Activated CD8-positive, alpha-beta T cell treated with anti-CD3 and anti-CD28 coated beads, Interleukin-2, amount 10 ng/mL, durations not matched to agents 7 days and 5 days (primary cell): ENCODE data around the gene CLMP. TPM values are rescaled to one million over a fixed set of nuclear protein-coding genes. Genes with fewer than 3 reads are reported as not detected.

Experiments
- ATAC-seq: fragments of 150-1000 bp; cut with Tn5 transposase; one replicate; pipeline ENCODE4 v1.10.0; 2021; ENCODE audit warnings: moderate library complexity
- CTCF ChIA-PET: fragments of 350-600 bp; sonication (Branson Sonifier 250); formaldehyde crosslinking; loops from one replicate; lab custom pipeline; 2021; ENCODE audit warnings: antibody characterized with exemption; lab: Charles Lee
- POLR2A ChIA-PET: fragments of 350-600 bp; sonication (Branson Sonifier 250); formaldehyde crosslinking; loops from one replicate; lab custom pipeline; 2021; ENCODE audit warnings: antibody characterized with exemption; lab: Charles Lee
- DNase-seq: peaks from one replicate; pipeline ENCODE4 v3.0.0-alpha.2; 2020
- H3K27ac Mint-ChIP-seq: one replicate; pipeline ENCODE4 v1.8.0; 2021; ENCODE audit warnings: mild to moderate bottlenecking, mixed read lengths
- H3K27me3 Mint-ChIP-seq: one replicate; pipeline ENCODE4 v1.8.0; 2021; ENCODE audit warnings: low read depth, mixed read lengths
- H3K36me3 Mint-ChIP-seq: one replicate; pipeline ENCODE4 v1.8.0; 2021; ENCODE audit warnings: low read depth, mixed read lengths
- H3K4me1 Mint-ChIP-seq: one replicate; pipeline ENCODE4 v1.8.0; 2021; ENCODE audit warnings: low read depth, mixed read lengths
- H3K4me3 Mint-ChIP-seq: one replicate; pipeline ENCODE4 v1.8.0; 2021; ENCODE audit warnings: mild to moderate bottlenecking, mixed read lengths
- H3K9me3 Mint-ChIP-seq: one replicate; pipeline ENCODE4 v1.8.0; 2022; ENCODE audit warnings: mixed read lengths; ENCODE audit not compliant: insufficient read depth
- total RNA-seq, 2 experiments: library from RNA; stranded (reverse); gene quantifications; one replicate each; pipeline ENCODE4 v1.2.3, GENCODE V29; 2021

The CLMP gene
- total RNA-seq, 2 experiments from 2014 or later: 0.29 TPM

DNA sequence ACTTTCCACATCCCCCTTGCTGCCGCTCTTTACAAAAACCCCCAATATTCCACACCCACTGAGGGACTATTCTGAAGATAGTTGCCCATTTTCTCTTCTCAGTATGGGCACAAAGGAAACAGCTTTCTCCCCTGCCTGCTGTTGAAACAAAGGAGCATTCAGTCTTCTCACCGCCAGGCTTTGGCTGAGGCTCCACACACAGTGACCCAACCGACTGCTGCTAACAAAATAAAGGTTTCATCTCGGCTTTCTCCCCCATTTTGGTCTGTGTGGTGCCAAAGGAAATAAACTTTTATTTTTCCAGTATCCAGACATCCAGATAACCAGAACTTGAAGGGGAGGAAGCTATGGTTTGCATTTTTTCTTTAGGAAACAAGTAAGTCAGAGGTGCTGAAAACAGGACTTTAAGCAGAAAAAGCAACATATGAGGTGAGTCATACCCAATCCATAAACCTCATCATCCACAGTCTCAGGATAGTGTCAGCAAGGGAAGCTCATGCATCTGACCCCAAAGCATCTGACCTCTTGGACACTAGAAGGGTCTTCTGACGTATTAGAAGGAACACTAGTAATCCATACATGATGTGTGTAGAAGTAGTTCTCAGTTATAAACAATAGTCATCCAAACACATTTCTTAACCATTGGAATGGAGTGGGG lies 6.4 kb downstream of the CLMP start:
- Mint-ChIP-seq H3K27me3 (peaks cover 68% of the 10 kb centered on the region), H3K27ac (no peak overlapping the region), H3K4me1 (peaks cover 26% of the 10 kb centered on the region), H3K4me3 (no peak overlapping the region), H3K9me3 (no peaks in the 10 kb centered on the region), H3K36me3 (no peaks in the 10 kb centered on the region)
- no peak for DNase-seq
- CTCF ChIA-PET: interaction anchor here (0.9 kb wide), 1 partner anchor 58 kb away, joined by 3 read pairs; no protein-coding TSS in a partner anchor
- no peak for ATAC-seq
- POLR2A ChIA-PET: no interaction called here

DNA sequence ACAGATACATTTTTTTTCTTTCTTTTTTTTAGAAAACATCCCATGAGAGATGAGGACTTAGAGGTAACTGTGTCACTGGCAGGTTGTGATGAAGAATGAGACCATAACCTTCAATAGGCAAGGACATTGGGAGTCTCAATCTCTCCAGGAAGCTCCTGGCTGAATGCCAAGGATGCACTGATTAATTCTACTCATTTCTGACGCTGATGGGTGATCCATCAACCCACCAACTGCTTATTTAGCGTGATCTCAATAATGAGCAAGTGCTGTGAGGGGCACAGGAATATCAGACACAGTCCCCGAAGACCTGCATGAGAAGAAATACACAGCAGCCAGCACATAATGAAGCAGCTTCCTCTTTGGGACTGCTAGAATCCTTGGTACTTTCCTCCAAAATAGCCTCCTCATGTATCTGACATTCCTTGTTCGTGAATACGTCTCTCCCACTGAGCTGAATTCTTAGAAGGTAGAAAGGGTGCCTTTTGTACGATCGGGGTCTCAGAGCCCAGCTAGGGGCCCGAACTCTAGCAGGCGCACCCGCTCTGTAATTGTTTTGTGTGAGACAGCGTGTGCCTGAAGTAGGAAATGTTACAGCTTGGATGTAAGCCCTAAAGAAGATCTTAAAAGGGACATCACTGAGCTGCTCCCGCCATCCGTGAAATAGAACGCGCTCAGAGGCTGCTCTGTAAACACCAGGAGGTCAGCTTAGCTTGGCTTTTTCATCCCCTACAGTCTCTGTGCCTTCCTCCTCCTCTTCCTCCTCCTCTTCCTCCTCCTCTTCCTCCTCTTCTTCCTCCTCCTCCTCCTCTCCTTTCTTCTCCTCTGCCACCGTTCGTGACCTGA lies 7.2 kb downstream of the CLMP start:
- Mint-ChIP-seq H3K4me1 (peaks cover 26% of the 10 kb centered on the region), H3K36me3 (no peaks in the 10 kb centered on the region), H3K9me3 (no peaks in the 10 kb centered on the region), H3K4me3 (no peak overlapping the region), H3K27ac (no peak overlapping the region), H3K27me3 (peaks cover 63% of the 10 kb centered on the region)
- ATAC-seq: no peak
- ChIA-PET CTCF (interaction anchor here (0.9 kb wide), 1 partner anchor 59 kb away, joined by 3 read pairs; no protein-coding TSS in a partner anchor), POLR2A (no interaction called here)
- DNase-seq: no peak

DNA sequence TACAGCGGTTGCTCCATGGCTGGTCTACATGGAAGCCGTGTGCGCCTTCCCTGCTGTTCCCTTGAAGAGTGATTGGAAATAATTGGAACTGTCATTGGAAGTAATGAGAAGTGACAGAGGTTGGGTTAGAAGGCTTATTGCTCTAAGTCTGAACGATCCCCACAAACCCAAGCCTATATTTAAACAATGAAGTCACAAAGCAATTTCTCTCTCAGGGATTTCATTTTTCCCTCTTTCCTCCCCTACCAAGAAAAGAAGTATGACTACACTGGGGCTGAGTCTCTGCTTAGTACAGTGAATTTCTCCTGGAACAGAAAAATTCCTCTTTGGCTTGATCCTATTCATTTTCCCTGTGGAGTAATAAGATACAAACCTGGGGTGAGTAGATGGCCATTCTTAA lies 7.8 kb downstream of the CLMP start:
- ChIA-PET CTCF (interaction anchor here (0.9 kb wide), 1 partner anchor 60 kb away, joined by 3 read pairs; no protein-coding TSS in a partner anchor), POLR2A (no interaction called here)
- no peaks in the 10 kb centered on the region for H3K36me3 Mint-ChIP-seq
- peaks cover 62% of the 10 kb centered on the region for H3K27me3 Mint-ChIP-seq
- H3K27ac Mint-ChIP-seq: no peak overlapping the region
- no peak for DNase-seq
- ATAC-seq: no peak
- H3K9me3 Mint-ChIP-seq: no peaks in the 10 kb centered on the region
- H3K4me1 Mint-ChIP-seq: peaks cover 20% of the 10 kb centered on the region
- no peak overlapping the region for H3K4me3 Mint-ChIP-seq

DNA sequence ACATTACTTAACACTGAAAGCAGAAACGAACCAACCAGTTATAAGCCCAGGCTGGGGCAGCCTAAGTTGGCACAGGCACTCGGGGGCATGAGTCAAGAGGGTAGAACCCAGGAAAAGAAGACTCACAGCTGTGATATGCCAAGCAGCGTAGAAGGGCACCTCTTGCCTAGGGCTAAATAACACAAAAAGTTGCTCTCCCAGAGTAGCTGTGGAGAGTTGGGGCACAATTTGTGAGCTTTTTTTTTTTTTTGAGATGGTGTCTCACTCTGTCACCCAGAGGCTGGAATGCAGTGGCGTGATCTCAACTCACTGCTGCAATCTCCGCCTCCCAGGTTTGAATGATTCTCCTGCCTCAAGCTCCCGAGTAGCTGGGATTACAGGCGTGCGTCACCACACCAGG lies 8.8 kb downstream of the CLMP start:
- Mint-ChIP-seq H3K27ac (no peak overlapping the region), H3K4me1 (peaks cover 12% of the 10 kb centered on the region), H3K36me3 (no peaks in the 10 kb centered on the region), H3K9me3 (no peaks in the 10 kb centered on the region), H3K4me3 (no peak overlapping the region), H3K27me3 (peaks cover 61% of the 10 kb centered on the region)
- DNase-seq: no peak
- ChIA-PET POLR2A (interaction anchor here (0.7 kb wide), 1 partner anchor 13 kb away, joined by 3 read pairs; no protein-coding TSS in a partner anchor), CTCF (no interaction called here)
- no peak for ATAC-seq

DNA sequence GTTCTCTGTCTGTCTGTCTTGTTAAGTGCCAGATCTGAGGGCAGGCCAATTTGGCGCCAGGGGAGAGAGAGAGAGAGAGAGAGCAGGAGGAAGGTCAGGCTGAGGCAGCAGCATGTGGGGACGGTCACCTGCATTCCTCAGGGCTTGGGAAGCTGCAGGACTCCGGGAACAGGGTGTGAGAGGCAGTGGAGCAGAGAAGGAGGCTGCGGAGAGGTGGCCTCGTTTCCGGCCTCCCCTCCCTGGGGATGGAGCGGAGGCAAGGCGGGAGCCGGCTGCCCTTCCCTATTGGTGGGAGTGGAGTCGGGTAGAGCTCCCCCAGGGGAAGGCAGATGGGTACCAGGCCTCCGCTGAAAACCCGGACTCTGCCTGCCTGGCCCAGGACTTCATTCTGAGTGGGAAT lies 9.7 kb downstream of the CLMP start:
- DNase-seq (no peak), ATAC-seq (no peak)
- POLR2A ChIA-PET: no interaction called here
- CTCF ChIA-PET: no interaction called here
- Mint-ChIP-seq H3K27me3 (peaks cover 53% of the 10 kb centered on the region), H3K9me3 (no peaks in the 10 kb centered on the region), H3K27ac (no peak overlapping the region), H3K36me3 (no peaks in the 10 kb centered on the region), H3K4me1 (peaks cover 4% of the 10 kb centered on the region), H3K4me3 (no peak overlapping the region)

DNA sequence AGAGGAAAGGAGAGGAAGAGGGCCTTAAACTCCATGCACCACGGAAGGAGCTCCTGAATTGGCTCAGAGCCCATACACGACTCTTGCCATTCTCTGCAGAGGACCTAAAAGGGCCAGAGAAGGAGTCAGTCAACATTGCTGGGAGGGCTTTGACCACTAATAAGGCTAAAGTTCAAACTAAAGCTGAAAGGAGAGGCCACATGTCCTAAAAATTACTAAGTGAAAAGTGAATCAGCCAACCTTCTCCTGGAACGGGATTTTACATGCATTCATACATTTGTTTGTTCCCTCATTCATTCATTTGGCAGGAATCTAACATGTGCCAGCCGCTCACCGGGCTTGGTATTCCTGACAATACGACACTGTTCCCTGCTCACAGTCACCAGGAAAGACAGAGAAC lies 10.5 kb downstream of the CLMP start:
- Mint-ChIP-seq H3K27me3 (peaks cover 49% of the 10 kb centered on the region), H3K9me3 (no peaks in the 10 kb centered on the region), H3K4me3 (no peak overlapping the region), H3K4me1 (no peaks in the 10 kb centered on the region), H3K27ac (no peak overlapping the region), H3K36me3 (no peaks in the 10 kb centered on the region)
- ATAC-seq (no peak), DNase-seq (no peak)
- POLR2A ChIA-PET: no interaction called here
- CTCF ChIA-PET: no interaction called here

DNA sequence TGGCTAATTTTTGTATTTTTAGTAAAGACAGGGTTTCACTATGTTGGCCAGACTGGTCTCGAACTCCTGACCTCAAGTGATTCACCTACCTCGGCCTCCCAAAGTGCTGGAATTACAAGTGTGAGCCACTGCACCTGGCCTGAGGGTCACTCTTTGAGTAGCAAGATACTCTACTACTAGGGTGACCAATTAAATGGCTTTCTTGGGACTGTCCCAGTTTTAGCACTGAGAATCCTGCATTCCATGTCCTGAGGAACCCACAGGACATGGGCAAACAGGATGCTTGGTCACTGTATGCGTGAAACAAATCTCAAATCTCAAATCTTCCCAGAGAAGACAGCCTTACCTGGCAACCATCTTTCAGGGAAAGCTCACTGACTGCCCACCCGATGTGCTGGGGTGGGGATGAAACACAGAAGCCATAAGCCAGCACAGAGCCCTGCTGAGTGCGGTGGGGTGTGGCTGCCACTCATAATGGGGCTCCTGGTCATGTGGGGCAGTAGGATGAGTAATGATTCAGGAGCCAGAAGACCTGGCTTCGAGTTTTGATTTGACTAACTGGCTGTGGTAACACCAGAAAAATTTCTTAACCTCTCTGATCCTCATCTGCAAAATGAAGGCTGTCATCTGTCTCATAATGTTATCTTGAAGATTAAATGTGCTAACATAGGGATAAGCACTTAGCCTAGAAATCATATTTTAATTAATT lies 11.5 kb downstream of the CLMP start:
- no peak for ATAC-seq
- Mint-ChIP-seq H3K27me3 (peaks cover 43% of the 10 kb centered on the region), H3K9me3 (no peaks in the 10 kb centered on the region), H3K27ac (no peak overlapping the region), H3K4me3 (no peak overlapping the region), H3K4me1 (no peaks in the 10 kb centered on the region), H3K36me3 (no peaks in the 10 kb centered on the region)
- DNase-seq: no peak
- ChIA-PET CTCF (no interaction called here), POLR2A (no interaction called here)

DNA sequence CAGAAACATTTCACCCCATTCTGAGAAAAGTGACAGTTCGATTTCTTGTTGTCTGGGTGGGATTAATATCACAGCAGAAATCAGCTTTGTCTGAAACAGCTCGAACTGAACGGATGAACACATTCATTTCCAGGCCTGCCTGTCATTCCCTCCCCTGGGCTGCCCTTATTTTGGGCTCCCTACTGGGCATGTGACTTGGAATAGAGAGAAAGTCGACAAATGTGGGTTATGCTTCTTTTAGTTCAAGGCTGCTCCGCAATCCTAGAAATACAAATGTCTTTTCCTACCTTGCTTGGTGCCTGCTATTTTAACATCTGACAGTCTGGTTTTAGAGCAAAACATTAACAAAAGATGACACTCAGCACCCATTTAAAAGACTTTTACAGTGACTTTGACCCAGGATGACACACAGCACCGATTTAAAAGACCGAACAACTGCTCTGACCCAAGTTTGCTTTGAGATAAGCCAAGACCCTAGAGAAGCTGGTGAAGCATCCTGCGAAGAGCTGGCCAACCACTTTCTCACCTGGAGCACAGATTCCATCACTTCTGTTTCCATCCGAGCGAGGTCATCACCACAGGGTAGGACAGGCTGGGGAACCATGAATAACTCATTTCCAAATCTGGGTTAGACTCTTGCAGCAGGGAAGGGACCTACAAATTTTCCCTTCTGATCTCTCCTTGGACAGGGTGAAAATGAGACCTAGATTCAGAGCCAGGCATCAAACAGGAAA lies 13.1 kb downstream of the CLMP start:
- Mint-ChIP-seq H3K4me3 (no peak overlapping the region), H3K4me1 (no peaks in the 10 kb centered on the region), H3K27ac (no peak overlapping the region), H3K27me3 (peaks cover 28% of the 10 kb centered on the region), H3K9me3 (no peaks in the 10 kb centered on the region), H3K36me3 (no peaks in the 10 kb centered on the region)
- CTCF ChIA-PET: no interaction called here
- POLR2A ChIA-PET: no interaction called here
- no peak for DNase-seq
- no peak for ATAC-seq

DNA sequence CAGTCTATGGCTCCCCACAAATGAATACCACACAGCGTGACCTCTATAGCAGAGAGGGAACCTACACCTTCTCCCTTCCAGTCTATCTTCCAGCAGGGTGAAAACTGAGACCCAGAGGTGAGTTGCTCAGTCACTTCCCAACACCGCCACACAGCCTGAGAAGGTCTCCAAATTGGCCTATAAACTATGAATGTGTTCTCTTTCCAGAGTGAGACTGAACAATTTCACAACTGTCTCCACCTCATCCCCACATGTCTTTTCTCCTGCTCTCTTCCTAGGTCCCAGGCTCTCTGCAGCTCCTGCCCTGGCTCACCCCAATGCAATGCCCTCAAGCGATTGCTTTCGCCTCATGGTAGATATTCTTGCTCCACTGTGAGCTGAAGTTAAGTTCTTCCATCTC lies 14.0 kb downstream of the CLMP start:
- H3K27ac Mint-ChIP-seq: no peak overlapping the region
- H3K36me3 Mint-ChIP-seq: no peaks in the 10 kb centered on the region
- POLR2A ChIA-PET: no interaction called here
- ATAC-seq: no peak
- H3K27me3 Mint-ChIP-seq: peaks cover 27% of the 10 kb centered on the region
- H3K4me3 Mint-ChIP-seq: no peak overlapping the region
- H3K4me1 Mint-ChIP-seq: no peaks in the 10 kb centered on the region
- DNase-seq: no peak
- CTCF ChIA-PET: no interaction called here
- no peaks in the 10 kb centered on the region for H3K9me3 Mint-ChIP-seq

DNA sequence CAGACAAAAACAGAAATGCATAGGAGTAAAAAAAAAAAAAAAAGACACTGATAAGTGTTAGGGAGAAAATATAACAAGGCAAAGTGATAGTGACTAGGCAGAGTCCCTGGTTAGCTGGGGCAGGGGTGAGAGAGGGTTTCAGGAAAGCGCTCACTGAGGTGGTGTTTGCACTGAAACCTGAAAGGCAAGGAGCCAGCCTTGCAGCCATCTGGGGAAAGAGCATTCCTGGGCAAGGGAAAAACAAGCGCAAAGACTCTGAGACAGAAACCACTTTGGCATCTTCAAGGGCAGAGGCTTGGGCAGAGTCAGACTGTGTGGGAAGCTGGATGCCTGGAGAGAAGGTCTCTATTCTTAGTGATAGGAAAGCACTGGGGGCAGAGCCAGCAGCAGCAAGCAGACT lies 14.5 kb downstream of the CLMP start:
- no peaks in the 10 kb centered on the region for H3K4me1 Mint-ChIP-seq
- no peak for DNase-seq
- H3K36me3 Mint-ChIP-seq: no peaks in the 10 kb centered on the region
- POLR2A ChIA-PET: interaction anchor here (0.6 kb wide), 1 partner anchor 93 kb away, joined by 4 read pairs; no protein-coding TSS in a partner anchor
- H3K4me3 Mint-ChIP-seq: no peak overlapping the region
- no peak for ATAC-seq
- H3K27ac Mint-ChIP-seq: no peak overlapping the region
- CTCF ChIA-PET: no interaction called here
- H3K9me3 Mint-ChIP-seq: no peaks in the 10 kb centered on the region
- H3K27me3 Mint-ChIP-seq: peaks cover 23% of the 10 kb centered on the region

DNA sequence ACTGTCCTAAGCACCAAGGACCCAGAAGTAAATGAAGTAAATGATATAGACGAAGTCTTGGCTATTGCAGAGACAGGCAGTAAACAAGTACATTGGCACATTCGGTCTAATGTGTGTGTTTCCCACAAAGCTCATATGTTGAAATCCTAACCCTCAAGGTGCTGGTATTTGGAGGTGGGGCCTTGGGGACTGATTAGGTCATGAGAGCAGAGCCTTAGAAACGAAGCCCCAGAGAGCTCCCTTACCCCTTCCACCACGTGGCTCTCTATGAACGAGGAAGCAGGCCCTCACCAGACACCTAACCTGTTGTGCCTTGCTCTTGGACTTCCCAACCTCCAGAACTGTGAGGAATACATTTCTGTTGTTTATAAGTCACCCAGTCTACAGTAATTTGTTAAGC lies 14.9 kb downstream of the CLMP start:
- DNase-seq (no peak), ATAC-seq (no peak)
- Mint-ChIP-seq H3K4me1 (no peaks in the 10 kb centered on the region), H3K9me3 (no peaks in the 10 kb centered on the region), H3K27me3 (peaks cover 21% of the 10 kb centered on the region), H3K36me3 (no peaks in the 10 kb centered on the region), H3K27ac (no peak overlapping the region), H3K4me3 (no peak overlapping the region)
- ChIA-PET POLR2A (interaction anchor here (0.6 kb wide), 1 partner anchor 93 kb away, joined by 4 read pairs; no protein-coding TSS in a partner anchor), CTCF (no interaction called here)
